Cerebellar cortex (tissue), 1 donor: Measurements from ENCODE around the gene EPYC.
A peak's percentile ranks its signal among the peaks of the same experiment; 100 is the strongest.

Experiments
- DNase-seq: peaks from one replicate; pipeline ENCODE4 v3.0.0-alpha.2; 2015; ENCODE audit warnings: low spot score

The EPYC gene

DNA sequence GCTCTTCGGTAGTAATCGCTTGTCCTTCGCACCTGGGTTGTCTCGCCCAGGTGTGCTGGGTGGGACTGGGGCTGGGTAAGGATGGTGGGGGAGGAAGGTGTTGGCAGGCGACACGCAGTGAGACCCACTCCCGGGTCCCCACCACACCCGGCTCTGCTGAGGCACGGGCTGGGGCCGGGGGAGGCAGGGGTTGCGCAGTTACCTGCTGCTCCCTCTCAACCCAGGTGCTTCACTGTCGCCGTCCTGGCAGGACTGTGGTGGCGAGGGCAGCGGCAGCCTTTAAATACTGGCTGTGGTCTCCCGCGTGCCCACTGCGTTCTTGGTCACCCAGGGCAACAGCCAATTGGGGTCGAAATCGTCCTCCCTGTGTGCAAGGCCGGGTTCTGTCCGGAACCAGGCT is 49.9 kb downstream of the EPYC start, which contains the start of gene CCER1:
Gene CCER1, minus strand, starts transcription at position 256 of the 400 bp plus-strand sequence. CDS start 434 bp downstream, outside the sequence.
- DNase-seq = no peak

DNA sequence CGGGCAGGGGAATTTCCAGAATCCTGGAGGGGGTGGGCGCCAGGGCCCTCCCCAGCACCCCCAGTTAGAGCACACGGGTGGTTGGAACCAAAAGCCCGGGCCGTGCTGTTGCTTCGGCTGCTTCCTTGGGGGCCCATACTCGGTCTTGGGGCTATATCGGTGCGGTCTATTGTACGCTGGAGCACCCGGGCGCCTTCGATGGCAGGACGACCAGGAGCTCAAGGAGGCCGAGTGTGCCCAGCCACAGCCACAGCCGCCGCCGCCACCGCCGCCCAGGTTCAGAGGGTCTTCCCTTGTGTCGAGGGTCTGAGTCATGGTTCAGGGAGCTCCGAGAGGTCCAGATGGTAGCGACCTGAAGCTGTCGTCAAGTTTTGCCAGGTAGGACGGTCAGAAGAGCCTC is 50.3 kb downstream of the EPYC start:
- DNase-seq = no peak

DNA sequence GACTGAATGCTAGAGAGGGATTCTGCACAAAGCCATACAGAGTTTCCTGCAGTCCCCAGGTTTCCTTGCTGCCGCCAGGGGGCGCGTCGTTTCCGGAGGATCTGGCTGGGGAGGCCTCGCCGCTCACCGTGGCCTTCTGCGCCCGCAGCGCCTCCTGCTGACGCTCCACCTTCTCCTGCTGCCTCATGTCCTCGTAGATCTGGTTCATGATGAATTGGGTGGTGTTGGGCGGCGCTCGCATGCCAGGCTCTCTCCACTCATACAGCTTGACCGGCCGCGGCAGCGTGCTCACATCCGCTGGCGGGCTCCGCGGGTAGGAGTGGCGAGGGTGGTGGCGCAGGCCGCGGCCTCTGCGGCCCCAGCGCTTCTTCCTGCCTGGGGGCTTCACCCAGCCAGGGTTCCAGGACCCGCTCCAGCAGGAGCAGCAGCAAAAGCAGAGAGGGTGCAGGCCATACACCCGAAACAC is 50.8 kb downstream of the EPYC start:
- peak; percentile 48 for DNase-seq

DNA sequence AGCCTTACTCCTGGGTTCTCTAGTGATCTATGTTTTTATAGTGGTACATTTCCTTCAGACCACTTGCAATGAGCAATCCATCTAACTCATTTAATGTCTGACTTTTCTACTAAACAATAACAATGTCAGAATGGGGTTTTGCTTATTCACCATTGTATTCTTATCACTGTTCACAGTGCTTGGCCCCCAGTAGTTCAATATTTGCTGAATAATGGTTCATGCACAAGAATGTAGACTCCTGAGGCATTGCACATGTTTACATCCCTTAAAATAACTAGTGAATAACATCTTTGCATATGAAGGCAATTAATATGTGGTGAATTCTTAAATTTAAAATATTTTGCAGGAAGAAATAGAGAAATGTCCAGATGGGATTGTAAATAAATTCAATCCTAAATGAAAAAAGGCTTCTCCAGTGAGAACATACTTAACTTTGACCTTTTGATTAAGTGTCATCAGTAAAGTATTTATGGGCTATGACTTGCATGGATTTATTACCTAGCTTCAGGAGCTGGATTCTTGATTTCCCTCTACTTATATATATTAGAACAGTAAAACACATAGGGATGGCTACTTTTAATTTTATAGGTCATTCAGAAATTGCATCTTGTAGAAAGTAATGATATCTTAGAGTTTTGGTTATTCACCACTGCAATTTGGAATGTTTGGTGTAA is 53.2 kb downstream of the EPYC start:
- no peak for DNase-seq

DNA sequence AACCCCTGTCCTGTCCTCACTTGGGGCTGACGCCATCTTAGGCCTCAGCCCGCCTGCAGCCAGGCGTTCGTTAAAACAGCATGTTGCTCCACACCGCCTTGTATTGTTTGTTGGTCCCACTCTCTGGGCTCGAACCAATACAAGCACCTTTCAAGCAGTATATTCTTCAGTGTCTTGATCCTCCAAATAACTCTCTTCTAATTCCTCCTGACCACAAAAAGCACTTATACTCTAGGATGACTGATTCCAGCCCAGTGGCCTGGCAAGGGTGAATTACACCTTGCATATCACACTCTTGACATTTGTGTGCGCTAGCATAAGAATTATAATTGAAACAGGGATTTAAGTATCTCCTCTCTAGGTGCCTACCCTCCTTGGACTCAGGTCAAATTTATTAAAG is 56.9 kb downstream of the EPYC start:
- DNase-seq = no peak

DNA sequence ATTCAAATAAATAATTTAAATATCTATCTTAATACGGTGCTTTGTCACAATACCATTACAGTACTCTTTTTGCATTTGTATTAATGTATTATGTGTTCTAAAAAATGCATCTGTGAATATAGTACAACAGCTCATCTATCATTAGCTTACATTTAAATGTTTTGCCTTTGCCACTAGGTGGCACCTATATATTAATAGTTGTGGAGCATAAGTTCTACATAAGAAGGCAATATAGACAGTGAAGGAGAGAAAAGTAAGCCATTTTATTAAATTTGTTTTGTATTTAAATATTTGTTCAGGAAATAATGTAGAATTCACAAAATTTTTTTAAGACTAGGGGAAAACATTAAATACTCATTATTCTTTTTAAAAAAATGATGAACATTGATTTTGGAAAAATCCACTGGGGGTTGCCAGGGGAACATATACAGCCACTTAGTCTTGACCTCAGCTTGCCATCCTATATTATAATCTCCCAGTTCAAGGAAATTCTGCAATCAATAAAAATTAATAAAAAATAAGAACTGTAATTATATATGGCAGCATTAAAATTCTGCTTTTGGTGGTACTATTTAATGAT is 59.6 kb downstream of the EPYC start:
- peak; percentile 41 for DNase-seq

DNA sequence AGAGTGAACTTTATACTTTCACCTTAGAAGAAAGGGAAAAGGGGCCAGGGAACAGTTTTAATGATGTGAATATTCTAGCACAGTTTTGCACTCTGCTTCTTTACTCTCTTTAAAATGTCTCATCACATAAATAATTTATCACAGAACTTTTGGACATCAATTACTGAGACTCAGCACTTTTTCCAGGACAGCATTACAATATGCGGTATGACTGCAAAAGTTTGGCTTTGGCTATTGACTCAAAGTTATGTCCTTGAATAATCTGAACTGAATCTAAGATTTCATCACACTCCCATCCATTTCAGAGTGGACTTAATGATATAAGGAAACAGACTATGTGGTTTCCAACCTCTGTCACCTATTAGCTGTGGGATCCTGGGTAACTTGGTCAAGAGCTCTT is 61.5 kb downstream of the EPYC start:
- no peak for DNase-seq

DNA sequence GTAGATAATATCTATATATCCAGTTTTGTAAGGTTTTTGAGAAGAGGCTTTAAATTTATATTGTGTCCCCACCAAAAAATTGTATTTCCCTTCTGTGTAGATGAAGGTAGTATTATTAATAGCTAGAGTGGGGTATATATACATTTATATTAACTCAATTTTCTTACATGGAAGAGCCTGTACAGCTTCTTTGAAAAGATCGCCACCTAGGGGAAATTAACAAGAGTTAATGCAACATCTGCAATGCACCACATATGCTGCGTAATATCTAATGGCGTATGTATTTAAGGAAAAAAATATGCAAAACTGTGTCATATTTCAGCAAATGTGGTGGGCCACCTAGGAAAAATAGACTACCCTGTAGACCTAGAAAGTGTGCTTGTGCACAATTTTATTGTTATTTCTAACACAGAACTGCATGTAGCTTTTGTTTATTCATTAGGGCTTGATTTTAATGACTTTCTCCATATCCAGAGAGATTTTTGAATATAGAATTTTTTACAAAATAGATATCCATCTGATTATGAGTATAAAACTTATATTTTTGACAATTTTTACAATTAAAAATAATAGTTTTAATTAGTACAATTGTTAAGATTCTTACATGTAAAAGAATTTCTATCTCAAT is 63.8 kb downstream of the EPYC start:
- peak; percentile 19 for DNase-seq

DNA sequence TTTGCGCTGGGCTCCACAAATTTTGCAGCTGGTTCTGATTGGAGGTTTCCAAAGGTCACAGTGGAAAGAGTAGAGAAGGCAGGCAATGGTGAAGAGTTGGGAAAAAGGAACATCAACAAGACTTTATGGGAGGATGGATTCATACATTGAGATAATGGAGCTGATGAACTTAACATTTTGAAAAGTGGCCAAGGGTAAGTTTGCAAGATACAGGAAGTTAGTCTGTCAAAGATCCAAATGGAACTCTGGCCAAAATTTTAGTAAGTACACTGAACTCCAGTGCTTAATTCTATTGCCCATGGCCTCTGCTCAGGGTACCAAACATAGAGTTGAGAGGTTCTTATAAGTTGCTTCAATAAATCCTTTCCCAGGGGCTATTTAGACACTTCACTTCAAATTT is 65.4 kb downstream of the EPYC start:
- no peak for DNase-seq

DNA sequence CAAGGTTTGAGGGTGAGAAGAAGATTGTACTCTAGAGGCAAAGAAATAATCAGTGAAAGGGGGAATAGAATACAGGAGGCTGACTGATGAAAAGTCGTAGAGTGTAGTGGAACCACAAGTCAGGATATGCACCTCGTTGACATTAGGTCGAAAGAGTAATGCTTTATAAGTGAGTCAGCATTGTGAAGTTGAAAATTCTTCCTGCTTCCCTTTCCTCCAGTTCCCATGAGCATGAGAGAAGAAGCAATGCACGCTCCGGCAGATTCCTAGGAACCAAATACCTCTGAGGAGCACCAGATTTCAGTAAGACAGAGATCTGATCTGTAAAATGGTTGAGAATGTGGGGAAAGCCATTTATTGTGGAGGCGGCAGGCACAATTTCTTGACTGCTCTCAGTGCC is 66.3 kb downstream of the EPYC start:
- DNase-seq = no peak

DNA sequence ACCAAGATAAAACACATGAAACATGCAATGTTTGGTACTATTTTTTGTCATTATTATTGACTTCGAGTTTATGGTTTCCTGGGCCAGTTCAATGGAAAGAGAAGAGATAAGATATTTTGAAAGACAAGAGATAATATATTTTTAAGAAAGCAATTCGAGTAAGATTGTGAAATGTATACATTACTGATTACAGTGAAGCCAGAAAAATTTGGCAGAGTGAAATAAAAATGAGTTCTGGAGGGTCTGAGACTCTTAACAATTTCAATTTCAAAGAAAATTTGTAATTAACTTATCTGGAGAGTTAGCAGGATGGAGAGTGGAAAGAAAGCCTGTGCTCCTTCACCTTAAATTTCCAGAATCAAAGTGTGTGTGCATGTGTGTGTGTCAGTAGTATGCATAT is 67.1 kb downstream of the EPYC start:
- DNase-seq = no peak

DNA sequence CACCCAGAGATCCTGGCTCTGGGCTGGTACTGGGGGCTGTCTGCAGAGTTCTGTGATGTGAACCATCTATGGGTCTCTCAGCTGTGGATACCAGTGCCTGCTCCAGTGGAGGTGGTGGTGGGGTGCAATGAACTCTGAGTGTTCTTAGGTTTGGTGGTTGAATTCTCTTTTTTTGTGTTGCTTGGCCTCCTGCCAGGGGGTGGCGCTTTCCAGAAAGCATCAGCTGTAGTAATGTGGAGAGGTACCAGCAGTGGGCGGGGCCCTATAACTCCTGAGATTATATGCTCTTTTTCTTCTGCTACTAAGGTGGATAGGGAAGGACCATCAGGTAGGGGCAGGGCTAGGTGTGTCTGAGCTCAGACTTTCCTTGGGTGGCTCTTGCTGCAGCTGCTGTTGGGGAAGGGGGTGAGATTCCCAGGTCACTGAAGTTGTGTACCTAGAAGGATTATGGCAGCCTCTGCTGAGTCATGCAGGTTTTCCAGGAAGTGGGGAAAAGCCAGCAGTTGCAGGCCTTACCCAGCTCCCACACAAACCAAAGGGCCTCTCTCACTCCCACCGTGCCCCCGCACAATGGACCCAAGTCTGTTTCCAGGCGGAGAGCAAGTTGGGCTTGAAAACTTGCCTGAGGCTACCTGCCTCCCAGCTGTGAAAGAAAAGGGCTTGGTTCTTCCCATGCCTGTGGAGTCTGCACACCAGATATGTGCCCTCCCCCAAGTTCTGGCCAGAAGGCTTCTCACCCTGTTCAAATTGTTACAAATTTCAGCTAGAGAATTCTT is 68.4 kb downstream of the EPYC start:
- DNase-seq = no peak

DNA sequence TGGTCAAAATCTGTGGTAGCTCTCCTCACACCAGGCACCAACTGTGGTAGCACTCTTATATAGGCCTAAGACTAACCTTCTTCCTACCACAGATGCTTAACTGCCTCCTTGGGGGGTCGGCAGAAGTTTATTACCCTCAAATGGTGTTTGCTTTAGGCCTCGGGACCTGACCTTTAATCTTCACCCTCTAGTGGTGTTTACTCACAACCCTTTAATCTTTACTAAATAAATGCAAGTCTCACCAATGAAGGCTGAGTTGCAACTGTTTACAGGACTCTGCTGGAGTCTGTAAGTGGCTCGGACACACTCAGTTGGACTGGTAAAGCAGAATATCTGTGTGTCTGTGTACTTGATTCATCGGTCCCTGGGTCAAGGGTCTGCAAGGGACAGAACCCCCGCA is 79.2 kb downstream of the EPYC start:
- DNase-seq = no peak

DNA sequence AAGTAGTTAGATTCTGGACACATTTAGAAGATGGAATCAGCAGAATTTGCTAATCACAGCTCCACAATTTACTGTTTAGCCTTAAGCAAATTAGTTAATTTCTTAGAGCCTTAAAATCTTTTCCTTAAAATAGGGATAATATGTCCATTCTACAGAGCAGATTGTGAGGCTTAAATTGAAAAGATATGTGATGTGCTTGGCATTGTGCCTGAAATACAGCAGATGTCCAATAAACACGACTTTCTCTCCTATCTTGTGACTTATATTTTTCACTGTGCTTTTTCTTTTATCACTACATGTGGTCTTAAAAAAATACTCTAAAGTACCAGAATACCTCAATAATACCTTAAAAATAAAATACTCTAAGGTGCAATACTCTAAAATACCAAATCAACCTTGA is 80.4 kb downstream of the EPYC start:
- DNase-seq = no peak

DNA sequence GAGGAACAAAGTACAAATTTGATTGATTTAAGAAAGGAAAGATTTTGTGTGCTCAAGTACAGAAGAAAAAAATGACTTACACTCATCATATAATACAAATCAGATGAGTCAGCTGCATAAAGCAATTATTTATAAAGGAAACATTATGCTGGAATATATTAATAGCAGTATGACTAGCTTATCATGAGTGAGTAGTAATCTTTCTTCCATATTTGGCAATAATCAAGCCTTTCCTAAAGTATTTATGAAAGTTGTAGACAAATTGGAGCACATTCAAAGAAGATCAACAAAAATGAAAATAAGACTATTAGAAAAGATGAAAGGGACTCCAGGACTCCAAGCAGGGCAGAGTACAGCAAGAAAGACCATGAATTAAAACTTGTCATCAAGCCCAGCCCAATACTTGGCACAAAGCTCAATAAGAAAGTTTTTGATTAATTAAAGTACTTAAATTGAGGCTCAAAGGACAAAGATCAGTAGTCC is 82.6 kb downstream of the EPYC start:
- DNase-seq = no peak

DNA sequence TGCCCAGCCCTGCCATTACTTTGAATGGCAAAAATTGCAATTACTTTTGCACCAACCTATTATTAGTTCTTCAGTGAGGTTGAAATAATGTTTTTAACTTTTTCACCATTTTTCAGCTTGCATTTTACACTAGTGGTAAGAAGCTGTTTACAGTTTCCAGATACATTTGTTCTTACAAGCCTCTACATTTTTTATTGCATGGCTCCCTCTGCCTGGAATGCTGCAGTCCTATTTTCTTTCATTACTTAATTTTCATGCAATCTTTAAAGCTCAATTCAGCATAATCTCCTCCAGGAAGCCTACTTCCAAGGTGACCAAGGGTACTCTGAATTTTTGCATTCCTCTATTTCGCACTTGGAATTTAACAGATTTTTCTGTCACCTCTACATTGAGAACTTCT is 83.2 kb downstream of the EPYC start:
- no peak for DNase-seq

DNA sequence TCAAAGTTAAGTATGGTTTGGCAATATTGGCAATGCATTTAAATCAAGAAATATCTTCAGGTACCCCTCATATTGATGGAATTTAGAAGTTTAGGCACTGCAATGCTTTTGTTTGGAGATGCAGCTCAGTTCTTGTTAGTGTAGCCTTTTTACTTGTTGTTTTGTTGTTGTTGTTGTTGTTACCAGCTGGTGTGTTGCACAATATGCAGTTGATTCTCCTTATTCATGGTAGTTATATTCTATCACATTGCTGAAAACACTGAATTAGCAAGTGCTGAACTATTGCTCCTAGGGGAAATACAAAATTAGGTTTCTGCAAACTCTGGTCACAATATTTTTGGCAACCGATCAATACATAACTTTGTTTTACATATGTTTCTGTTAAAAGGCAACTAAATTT is 84.5 kb downstream of the EPYC start:
- DNase-seq = no peak

DNA sequence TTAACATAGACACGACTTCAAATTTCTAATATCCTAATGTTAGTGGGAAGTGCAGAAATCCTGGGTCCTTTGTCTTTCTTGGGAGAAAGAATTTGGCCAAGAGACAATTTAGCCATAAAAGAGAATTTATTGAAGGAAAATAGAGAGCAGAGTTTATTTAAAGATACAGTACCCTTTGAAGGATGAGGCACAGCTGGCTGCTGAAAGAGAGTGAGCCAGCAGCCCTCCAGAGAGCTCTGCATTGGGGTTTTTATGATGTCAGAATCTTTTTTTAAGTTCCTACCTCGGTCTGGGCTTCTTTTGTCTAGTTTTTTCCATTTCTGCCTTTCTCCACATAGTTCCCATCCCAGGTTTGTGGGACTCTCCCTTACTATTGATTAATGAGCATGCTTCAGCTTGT is 87.3 kb downstream of the EPYC start:
- DNase-seq = no peak

DNA sequence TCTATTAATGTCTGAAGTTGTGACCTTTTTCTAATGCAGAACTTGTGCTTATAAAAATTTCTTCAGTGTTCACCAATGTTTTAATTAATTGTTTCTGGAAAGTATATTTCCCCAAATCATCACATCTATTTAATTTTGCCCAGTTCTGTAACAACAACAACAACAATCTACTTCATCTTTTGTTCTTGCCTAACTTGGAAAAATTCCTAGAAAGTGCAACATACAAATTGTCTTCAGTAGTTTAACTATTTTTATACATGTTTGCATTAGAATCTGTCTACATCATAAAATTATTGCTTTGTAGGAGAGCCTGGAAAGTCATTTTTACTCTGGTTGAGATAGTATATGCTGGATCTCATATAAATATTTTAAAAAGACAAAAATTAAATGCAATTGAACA is 88.3 kb downstream of the EPYC start:
- DNase-seq = no peak

DNA sequence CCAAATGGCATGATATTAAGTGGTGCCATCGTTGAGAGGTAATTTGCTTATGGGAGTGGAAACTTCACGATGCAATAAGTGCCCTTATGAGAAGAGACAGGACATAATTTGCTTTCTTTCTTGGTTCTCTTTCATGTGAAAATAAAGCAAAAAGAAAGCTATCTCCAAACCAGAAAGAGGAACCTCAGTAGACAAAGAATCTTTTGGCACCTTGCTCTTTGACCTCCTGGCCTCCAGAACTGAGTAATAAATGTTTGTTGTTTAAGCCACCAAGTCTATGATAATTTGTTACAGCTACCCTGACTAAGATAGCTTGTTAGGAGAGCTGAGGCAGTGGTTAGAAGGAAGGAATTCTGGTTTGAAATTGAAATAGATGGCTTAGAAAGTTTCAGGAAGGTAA is 89.4 kb downstream of the EPYC start:
- no peak for DNase-seq
